Ramos (cell line): ENCODE measurements around the gene CHSY3.

Experiments used
- in situ Hi-C: fragments of 300-500 bp; cut with MboI; formaldehyde crosslinking; loops from one replicate; pipeline ENCODE4 v1.14.3; 2022; ENCODE audit warnings: low sequenced_read_pairs; ENCODE audit not compliant: unreplicated experiment

CHSY3 gene

DNA sequence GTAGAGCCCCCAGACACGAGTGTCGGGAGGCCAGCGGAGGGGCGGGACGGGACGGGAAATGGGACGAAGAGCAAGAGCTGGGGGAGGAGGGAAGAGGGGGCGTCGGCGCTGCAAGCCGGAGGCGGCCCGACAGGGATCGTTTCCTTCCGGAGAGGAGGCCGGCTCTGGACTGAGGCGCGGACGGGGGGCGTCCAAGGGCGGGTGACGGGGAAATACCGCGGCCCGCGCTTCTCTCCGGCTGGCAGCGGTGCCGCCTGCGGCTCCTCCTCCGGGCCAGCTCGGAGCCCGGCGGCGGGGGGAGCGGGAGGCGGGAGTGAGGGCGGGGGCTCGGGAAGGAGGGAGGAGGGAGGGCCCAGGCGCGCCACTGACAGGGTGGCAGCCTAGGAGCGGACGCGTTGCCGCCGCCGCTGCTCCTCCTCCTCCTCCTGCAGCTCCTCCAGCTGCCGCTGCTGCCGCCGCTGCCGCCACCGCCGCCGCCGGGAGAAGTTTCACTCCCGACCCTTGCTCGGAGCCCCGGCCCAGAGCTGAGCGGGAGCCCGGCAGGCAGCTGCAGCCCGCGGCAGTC is at the start of gene CHSY3:
CHSY3 (plus strand) TSS at position 364 of the 565 bp plus-strand sequence.
- in situ Hi-C loops, result no loop called here

DNA sequence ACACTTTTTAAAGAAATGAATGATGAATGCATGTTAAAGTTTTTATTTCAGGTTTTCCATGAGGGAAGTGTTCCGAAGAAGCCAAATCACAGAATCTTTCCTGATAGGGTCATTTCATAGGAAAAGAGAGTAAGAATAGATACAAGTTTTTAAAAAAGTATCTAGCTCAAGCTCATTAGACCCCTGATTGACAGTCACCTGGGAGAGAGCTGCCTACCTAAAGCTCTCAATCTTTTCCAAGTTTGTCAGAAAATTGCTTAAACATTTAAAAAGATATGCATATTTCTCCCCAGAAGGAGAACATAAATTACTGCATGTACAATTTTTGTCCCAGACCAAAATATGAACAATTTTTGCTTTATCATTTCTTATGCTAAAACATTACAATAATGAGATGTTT is 47.9 kb upstream of the CHSY3 start:
- in situ Hi-C loops, result no loop called here

DNA sequence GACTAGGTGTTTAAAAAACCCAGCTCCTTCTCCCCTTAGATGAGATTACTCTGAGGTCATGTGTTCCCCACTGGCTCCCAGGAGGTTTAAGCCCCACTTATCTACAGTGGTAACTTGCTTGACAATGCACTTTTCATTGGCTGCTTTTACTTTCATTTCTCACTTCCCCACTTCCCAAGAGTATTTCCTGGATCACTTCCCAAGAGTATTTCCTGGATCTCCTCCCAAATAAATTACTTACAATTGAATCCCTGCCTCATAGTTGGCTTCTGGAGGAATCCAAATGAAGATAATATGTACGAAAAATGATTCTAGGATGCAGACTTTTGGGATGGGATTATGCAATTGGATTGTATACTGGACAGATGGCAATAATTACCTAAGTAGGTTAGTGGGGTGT is 47.1 kb upstream of the CHSY3 start:
- in situ Hi-C loops, result no loop called here

DNA sequence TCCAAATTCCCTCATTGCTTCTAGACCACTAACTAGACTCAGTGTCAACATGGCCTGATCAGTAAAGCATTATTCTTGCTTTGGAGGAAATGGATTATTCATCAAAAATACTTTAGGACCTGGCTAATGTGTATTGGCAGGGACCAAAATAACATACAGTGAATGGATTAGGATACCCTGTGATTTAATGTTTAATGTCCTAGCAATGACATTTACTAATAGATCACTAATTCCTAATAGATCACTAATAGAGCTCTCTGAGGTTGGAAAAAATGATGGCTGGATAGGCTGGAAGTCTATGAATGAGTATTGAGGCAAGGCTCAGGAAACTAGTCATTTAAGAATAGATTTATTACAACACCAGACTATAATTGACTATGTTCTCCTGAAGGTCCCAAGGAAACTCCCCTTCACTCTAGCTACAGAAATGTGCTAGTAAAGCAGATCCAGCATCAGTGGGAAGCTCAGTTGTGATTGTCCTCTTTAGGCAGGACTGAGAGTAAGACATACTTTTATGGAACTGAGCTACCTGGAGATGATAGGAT is 46.1 kb upstream of the CHSY3 start:
- in situ Hi-C loops, result no loop called here

DNA sequence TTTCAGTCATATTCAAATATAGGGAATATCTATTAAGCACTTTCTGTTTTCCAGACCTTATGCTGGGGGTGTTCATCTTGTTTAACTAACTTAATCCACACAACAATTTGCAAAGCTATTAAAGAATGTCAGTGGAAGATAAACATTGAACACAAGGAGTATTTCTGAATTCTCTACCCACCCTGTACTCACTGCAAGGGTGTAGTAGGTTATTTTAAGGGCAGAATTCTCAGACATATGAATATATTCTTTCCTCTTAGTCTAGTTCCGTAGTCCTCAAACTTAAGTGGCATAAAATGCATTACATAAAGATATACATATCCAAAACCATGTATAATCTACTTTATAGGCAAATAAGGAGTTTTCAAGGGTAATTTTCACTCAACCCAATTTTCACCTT is 19.9 kb upstream of the CHSY3 start:
- in situ Hi-C loops, result no loop called here

DNA sequence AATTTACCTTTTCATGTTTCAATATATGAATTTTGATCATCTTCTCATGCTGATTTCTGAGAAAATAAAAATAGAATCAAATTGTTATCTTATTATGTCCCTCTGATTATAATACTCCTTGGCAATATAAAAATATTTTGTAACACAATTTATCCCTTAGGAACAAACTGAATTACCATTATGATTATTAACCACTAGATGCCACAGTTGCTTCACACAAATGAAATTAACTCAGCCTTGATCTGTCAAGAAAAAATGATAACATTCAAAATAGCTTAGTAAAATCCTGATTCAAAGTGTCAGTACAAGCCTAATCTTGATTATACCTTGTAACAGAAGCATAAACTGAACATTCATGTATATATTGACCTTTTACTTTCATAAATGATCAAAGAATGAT is 4.8 kb upstream of the CHSY3 start:
- in situ Hi-C loops, result no loop called here

DNA sequence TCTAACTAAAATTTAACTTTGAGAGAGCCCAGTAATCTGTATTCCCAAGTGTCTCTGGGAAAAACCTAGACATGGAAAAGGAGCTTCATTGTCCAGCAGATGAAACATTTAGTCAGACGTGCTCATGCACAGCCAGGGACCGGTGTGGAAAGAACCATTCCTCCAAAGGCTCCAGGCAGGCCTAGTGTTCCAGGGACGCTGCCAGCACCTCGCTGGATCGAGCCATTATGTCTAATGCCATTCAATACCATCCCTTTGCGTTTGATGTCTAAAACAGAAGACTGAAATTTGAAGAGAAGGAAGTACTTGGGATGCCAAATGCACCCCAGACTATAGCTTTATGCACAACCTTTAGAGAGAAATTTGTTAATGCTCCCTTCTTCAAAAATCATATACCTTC is 1.4 kb upstream of the CHSY3 start:
- in situ Hi-C loops, result no loop called here

DNA sequence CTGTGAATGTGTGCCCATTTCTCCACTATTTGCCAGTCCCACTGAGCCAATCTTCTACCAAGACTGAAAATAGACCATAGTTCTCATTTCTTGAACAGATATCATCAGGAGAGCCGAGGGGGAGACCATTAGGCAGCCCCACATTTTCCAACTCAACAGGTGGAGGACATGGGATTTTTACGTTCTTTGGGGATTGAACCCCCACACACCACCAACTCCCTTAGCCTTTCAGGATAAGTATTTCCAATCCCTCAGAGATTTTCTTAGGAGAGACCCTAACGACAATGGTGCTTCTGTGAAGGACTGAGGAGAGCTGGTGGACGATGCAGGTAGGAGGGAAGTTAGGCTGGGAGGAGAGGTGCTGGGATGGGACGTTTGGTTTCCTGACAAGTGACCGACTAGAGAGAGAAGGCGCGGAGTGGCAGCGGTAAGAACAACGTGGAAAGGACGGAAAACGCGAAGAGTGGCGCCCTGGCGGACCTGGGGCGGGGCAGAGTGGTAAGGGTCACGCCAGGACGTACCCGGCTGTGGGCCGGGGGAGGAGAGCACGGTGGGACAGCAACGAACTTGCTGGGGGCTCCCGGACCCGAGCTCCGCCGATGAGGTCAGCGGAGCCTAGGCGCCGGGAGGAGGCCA is 681 bp upstream of the CHSY3 start:
- in situ Hi-C loops, result no loop called here

DNA sequence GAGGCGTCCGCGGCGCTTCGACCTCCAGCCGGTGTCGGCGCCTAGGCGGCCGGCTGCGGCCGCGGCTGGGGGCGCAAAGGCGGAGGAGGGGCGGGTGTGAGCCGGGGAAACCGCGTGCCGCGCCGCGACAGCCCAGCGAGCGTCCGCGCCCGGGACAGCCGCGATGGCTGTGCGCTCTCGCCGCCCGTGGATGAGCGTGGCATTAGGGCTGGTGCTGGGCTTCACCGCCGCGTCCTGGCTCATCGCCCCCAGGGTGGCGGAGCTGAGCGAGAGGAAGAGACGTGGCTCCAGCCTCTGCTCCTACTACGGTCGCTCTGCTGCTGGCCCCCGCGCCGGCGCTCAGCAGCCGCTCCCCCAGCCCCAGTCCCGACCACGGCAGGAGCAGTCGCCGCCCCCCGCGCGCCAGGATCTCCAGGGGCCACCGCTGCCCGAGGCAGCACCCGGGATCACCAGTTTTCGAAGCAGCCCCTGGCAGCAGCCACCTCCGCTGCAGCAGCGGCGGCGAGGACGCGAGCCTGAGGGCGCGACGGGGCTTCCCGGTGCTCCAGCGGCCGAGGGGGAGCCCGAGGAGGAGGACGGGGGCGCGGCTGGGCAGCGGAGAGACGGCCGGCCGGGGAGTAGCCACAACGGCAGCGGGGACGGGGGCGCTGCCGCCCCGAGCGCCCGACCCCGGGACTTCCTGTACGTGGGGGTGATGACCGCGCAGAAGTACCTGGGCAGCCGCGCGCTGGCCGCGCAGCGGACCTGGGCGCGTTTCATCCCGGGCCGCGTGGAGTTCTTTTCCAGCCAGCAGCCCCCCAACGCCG is 605 bp downstream of the CHSY3 start:
- in situ Hi-C loops, result no loop called here

DNA sequence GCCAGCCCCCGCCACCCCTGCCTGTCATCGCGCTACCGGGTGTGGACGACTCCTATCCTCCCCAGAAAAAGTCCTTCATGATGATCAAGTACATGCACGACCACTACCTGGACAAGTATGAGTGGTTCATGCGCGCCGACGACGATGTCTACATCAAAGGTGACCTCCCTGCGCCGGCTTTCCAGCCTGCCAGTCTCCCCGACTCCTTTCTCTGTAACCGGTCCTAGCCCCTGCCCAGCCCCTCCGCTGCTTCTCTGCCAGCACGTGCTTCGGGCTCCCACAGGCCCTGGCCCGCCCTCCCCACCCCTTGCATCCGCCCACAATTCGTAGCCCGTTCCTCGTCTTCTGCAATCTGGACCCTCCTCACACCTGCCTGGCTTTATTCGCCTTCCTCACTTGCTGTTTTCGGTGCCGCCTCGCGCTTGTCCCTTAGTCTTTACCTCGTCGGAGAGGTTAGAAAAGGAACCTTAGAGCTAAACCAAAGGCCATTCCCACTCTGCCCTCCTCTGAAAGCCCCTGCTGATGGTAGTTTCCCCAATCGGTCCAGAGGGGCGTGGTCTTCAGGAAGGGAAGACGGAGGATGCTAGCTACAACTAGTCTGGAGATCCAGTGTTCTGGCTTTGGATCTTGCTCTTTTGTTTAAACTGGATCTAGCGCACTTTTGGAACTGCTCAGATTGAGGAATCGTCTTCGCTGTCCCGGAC is 1.4 kb downstream of the CHSY3 start:
- in situ Hi-C loops, result no loop called here

DNA sequence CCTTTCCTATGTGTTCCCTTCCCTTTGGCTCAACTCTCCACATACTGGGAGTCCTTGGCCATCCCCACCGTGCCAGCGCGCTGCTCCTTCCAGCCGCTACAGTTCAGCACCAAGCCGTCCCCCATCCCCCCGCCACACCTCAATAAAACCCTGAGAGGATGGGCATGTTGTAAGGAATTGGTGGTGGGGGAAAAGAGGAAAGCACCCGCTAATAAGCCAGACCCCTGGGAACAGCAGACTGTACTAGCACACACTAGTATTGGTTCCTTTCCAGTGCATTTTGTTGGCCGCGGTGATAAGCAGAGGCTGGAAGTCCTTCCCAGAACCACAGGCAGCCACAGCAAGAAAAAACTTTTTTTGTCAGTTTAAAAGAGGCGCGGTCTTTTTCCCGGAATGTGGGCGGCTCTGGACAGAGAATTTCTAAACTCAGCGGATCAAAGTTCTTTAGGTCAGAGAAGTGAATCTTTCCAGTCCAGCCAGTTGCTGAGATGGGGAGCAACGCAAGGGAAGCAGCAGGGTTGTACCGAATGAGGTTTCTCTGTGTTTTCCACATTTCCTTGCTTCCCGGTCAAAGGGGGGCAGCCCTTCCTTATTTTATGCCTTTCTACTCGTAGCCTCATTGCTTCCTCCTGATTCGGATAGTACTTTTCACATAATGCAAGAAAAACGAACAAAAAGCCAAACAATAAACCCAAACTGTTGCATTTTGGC is 2.1 kb downstream of the CHSY3 start:
- in situ Hi-C loops, result no loop called here

DNA sequence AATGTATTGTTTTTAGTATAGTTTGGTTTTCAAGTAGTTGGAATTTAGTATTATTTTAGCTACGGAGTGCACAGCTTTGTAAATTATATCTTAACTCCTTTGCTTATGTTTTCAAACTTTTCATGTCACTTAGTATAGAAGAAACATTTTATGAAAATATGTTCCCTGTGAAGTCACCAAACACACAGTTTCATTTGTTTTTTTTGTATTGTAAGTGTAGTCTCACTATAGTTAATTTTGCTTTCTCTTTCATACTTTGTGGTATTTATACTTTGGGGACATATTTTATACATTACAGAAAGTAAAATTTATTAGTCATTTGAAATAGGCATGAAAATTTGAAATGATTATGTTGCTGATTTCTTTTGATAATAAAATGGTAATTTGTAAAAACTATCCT is 5.0 kb downstream of the CHSY3 start:
- in situ Hi-C loops, result no loop called here

DNA sequence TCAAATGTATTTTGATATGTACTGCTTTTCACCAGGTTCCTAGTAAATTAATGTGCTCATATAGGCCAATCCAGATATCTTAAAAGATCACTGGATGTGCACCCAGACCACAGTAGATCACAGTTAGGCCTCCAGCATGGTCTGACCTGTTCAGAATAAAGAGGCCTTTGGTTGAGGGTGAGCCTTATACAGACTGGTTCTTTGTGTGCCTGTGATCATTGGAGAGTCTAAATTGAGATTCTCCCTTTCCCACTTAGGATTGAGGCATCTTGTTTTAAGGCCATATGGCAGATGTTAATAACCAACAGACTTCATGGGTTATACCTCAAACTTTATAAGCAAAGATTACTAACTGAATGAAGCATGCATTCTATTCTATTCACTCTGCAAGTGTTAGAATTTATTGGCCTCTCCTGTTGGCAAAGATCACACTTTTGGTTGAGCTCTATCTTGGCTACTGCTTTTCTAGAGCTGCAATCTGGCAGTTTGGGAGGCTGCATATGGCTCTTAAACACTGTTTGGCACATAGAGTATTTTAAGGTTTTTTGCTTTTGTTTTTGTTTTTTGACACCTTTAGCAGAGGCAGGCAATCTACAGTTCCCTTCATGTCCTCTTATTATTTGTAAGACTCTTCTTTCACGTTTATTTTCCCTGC is 8.5 kb downstream of the CHSY3 start:
- in situ Hi-C loops, result no loop called here

DNA sequence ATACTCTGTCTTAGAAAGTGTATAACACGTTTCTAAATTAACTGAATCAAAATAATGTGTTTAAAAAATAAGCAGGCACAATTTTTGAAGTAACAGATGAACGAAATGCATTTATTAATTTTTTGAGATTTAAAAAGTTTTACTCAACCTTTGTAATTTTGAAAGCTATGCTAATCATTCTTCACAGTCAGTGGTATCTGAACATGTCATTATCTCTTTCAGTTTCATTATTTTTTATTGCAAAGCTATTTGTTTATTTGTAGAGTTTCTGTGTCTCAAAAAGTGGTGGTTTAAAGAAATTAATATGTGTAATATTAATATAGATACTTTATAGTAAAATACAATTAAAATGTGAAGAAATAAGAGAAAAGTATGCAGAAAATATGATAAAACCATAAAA is 11.2 kb downstream of the CHSY3 start:
- in situ Hi-C loops, result no loop called here

DNA sequence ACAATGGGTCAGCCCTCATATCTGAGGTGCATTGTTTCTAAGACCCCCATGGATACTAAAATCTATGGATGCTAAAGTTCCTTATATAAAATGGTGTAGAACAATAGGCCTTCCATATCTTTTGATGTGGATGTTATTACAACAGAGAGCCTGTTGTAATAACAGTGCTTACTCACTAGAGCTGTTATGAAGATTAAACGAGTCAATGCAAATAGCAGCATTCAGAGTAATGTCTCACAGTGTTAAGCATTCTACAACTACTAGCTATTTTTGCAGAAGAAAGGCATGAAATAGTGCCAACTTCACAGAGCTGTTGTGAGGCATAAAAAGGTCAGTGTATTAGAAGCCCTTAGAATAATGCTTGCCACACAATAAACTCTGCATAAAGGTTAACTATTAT is 13.0 kb downstream of the CHSY3 start:
- in situ Hi-C loops, result no loop called here

DNA sequence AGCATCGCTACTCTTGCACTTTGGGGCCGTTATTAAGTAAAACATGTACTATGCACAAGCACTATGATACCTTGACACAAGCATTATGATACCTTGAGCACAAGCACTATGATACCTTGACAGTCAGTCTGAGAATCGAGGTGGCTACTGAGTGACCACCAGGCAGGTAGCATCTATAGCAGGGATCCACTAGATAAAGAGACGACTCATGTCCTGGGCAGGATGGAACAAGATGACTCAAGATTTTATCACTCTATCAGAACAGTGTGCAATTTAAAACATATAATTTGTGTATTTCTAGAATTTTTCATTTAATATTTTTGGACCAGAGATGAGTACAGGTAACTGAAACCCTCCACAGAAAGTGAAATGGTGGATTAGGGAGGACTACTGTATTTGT is 16.9 kb downstream of the CHSY3 start:
- in situ Hi-C loops, result no loop called here

DNA sequence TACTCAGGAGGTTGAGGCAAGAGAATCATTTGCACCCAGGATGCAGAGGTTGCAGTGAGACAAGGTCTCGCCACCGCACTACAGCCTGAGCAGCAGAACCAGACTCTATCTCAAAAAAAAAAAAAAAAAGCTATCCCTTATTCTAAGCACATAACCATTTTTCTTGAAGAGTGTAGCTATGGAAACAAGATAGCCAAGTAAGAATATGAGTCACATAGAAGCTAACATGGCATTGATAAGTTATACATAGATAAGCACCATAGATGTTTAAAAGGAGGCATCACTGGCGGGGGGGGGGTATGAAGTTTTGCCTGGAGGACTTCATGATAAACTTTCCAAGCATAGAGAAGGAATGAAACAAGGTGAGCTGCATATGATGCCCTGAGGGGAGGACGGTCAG is 26.0 kb downstream of the CHSY3 start:
- in situ Hi-C loops, result no loop called here

DNA sequence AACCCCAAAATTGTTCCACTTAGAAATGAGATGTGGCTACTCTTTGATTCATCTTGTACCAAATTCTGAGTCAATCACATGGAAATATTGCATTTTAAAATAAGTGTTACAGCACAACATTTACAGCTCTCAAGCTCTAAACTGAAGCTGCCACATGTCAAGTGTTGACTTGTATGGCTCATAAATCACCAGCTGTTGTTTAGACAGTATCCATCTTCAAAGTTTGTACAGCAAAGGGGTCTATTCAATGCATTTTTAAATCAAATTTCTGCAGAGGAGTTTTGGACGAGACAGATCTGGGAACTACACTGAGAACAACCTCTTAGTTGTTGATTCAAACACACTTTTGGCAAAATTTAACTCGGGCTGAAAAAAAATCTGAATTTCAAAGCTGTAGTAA is 31.4 kb downstream of the CHSY3 start:
- in situ Hi-C loops, result no loop called here

DNA sequence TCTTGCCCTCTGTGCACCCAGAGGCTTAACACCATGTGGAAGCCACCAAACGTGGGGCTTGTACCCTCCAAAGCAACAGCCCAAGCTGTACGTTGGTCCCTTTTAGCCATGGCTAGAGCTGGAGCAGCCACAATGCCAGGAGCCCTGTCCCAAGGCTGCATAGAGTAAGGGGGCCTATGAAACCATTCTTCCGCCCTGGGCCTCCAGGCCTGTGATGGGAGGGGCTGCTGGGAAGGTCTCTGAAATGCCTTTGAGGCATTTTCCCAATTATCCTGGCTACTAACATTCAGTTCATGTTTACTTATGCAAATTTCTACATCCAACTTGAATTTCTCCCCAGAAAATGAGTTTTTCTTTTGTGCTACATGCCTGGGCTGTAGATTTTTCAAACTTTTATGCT is 33.8 kb downstream of the CHSY3 start:
- in situ Hi-C loops, result no loop called here

DNA sequence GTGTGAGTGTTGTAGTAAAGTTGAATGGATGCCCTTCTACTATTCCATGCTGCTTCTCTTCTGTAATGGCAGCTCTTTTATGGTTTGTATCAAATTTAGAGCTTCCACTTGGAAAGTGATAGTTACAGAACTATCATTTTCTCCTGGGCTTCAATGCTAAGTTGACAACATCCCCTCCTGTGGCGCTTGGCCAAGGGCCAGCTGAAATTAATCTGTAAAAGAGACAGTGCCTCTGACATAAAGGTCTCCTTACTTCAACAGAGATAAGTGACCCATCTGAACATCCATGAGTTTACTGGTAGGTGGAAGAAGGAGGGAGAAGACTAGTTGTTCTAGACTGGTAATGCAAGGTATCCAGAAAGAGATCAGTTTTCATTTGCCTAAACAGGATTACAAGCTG is 39.7 kb downstream of the CHSY3 start:
- in situ Hi-C loops, result no loop called here
